GM12892 (cell line): ENCODE results near the gene RAD51C.
"Not testable (repeated sequence)": the region's sequence is repeated elsewhere in the genome, so short reads cannot be mapped to it uniquely, and the experiment has no call there.

Experiments used
- DNase-seq: peaks from one replicate; pipeline ENCODE4 v3.0.0; 2011; ENCODE audit not compliant: insufficient read length
- FAIRE-seq: peaks from 2 replicates; lab custom pipeline; 2011; peaks lifted over from hg19 to GRCh38; lab: Jason Lieb, UNC
- POLR2A ChIP-seq: IDR thresholded peaks from 2 replicates; pipeline ENCODE4 v1.6.1; 2011; ENCODE audit warnings: low read depth, low read length, control low read depth
- POLR2AphosphoS5 ChIP-seq: IDR thresholded peaks from 2 replicates; pipeline ENCODE4 v1.6.1; 2011; ENCODE audit warnings: low read depth, low read length, control low read depth
- TAF1 ChIP-seq: IDR thresholded peaks from 2 replicates; pipeline ENCODE4 v1.6.1; 2011; ENCODE audit warnings: low read depth, mild to moderate bottlenecking, control low read depth, low read length, borderline replicate concordance

RAD51C gene

DNA sequence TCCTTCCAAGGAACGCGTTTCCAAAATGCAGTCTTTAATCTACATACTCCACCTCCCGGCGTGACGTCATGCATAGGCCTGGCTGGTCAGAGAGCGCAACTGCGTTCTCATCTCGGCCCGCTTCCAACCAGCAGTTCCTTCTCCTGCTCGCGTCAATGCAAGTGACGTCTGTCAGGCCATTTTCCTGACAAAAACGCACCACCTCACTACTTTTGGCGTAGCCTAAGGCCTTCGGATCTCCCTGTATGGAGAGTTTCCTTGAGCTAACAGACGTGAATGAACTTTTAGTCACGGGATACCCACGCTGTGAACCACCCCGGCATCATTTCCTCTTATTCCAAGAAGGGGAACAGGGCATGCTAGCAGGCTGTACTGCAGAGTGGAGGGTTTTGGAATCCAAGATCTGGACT, 25.5 kb upstream of the RAD51C start:
- no peak for DNase-seq
- FAIRE-seq = no peak

GRCh38 chr17:58667934-58668597, 24.3 kb upstream of the RAD51C start:
- DNase-seq = no peak
- no peak for FAIRE-seq
- TF ChIP-seq POLR2AphosphoS5 = no peak
- no peak for TF ChIP-seq POLR2A
- no peak for TF ChIP-seq TAF1

More for the DNA sequence above, 25.5 kb upstream of the RAD51C start:
- TF ChIP-seq POLR2A (no peak), TAF1 (no peak), POLR2AphosphoS5 (no peak)

DNA sequence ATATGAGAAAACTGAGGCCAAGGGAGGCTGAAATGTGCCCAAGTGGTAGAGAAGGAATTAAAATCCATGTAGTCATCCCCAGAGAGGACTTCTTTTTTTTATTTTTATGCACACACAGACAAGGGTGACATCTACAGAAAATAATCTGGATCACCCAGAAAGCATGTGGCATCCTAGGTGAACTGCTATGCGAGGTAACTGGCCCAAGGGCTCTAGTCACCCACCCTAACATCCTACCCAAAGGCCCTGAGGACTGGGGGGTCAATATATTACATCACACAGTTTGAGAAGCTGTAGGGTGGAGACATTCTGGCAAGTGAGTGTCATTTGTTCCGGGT, 23.8 kb upstream of the RAD51C start:
- DNase-seq = no peak
- FAIRE-seq = no peak
- TF ChIP-seq POLR2AphosphoS5 = no peak
- no peak for TF ChIP-seq POLR2A
- TF ChIP-seq TAF1 = no peak

DNA sequence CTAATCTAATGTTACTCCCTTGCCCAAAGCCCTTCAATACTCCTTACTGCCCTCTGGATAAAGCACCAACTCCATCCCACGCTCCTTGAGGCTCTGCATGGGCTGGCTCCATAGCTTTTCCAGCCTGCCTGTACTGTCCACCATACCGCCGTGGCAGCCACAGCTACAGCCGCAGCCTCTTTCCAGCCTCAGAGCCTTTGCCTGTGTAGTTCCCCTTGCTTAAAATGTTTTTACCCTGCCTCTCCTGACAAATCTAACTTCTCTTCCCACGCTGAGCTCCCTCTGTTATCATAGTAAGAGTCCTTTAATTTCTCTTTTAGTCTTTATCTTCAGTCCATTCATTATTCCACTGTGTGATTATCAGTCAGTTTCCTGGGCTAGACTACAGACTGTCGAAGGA, 22.5 kb upstream of the RAD51C start:
- FAIRE-seq = no peak
- DNase-seq = no peak
- TF ChIP-seq POLR2A = no peak
- TF ChIP-seq TAF1 = no peak

GRCh38 chr17:58671969-58672368, 20.4 kb upstream of the RAD51C start:
- FAIRE-seq = no peak
- no peak for DNase-seq
- TF ChIP-seq POLR2AphosphoS5 = no peak

- TF ChIP-seq POLR2AphosphoS5 (no peak), POLR2A (no peak), TAF1 (no peak)
- DNase-seq = no peak
These were observed 15.1 kb upstream of the RAD51C start for GRCh38 chr17:58677194-58677880.

GRCh38 chr17:58678287-58678686, 14.1 kb upstream of the RAD51C start:
- FAIRE-seq, DNase-seq: not testable (repeated sequence)

More at GRCh38 chr17:58677194-58677880, 15.1 kb upstream of the RAD51C start:
- FAIRE-seq = no peak

DNA sequence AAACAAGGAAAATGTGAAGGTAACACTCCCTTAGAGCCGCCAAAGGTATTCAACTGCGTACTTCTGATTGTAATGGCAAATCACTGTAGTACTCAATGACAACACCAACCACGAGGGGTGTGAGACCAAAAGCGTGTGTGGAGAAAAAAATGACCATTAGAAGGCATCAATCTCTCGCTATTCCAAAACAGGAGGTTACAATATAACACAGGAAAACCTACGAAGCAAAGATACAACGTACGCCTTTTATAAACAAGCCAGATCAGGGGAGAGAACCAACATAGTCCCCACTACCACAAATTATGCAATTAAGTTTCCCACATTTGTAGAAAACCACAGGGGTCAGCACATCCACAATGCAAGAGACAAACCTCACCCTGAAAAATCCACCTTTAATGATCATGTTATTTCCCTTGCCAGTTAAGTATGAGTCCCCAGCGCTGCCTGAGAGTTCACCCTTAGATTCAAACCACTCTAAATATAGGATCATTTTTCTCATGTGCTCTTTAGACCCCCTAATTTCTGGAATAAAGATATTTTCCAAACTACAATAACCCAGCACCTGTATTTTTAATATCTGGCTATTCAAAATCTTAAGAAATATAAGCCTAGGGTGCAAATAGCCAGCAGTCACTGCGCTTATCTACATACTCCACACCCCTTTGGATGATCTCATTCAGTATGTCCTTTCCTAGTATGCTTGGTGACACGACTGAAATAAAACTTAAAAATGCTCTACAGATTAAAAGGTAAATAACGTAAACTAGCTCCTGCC, 13.0 kb upstream of the RAD51C start:
- FAIRE-seq = no peak
- TF ChIP-seq TAF1 (no peak), POLR2AphosphoS5 (peak; percentile 100), POLR2A (peak; percentile 100)
- no peak for DNase-seq

DNA sequence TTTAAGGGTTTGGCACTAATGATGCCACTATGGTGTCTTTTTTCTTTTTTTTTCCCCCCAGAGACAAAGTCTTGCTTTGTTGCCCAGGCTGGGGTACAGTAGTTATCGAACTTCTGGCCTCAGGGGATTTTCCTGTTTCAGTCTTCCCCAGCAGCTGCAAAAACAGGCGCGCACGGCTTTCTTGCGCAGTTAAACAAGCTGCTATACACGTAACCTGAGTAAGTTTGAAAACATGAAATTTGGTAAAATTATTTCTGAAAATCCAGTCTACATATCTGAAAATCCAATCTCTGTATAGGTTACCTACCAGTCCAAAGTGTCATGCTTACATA, 12.4 kb upstream of the RAD51C start:
- DNase-seq (no peak), FAIRE-seq (no peak)
- no peak for TF ChIP-seq POLR2AphosphoS5
- no peak for TF ChIP-seq POLR2A
- no peak for TF ChIP-seq TAF1

DNA sequence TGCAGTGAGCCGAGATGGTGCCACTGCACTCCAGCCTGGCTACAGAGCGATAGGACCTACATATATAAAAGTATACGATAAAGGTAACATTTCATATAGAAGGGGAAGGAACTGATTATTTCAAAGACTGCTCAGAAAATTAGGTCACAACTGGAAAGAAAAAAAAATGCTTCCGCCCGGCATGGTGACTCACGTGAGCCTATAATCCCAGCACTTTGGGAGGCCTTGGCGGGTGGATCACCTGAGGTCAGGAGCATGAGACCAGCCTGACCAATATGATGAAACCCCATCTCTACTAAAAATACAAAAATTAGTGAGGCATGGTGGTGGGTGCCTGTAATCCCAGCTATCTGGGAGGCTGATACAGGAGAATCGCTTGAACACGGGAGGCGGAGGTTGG, 8.4 kb upstream of the RAD51C start:
- no peak for TF ChIP-seq POLR2AphosphoS5
- FAIRE-seq = no peak
- DNase-seq = no peak

DNA sequence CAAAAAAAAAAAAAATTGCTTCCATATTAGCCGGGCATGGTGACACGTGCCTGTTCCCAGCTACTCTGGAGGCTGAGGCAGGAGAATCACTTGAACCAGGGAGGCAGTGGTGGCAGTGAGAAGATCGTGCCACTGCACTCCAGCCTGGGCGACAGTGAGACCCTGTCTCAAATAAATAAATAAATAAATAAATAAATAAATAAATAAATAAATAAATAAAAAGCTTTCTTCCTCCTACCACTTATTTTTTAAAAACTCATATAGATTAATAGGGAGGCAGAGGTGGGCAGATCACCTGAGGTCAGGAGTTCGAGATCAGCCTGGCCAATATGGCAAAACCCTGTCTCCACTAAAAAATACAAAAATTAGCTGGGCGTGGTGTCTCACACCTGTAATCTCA, 7.9 kb upstream of the RAD51C start:
- not testable (repeated sequence) for FAIRE-seq, DNase-seq

DNA sequence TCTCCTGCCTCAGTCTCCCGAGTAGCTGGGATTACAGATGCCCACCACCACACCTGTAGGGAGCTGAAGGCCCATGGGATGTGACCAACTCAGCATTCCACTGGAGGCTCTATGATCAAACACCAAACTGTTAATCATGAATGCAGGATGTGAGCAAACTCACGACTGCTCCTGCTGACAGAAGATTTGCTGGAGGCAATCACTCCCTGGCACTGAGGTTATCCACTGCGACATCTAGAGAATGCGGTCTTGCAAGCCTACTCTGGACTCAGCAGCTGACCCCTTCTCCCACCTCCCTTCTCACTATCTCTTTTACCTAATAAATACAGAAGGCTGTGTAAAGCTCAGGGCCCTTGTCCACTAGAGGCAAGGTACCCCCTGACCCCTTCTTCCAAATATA, 5.4 kb upstream of the RAD51C start:
- DNase-seq = no peak
- FAIRE-seq = no peak
- TF ChIP-seq POLR2AphosphoS5 (no peak), POLR2A (no peak), TAF1 (no peak)
